Mesodermal cell (in vitro differentiated cells): ENCODE results near the gene PTPN1.

ENCODE experiments used
- H3K27ac ChIP-seq: 2 replicates; pipeline ENCODE4 v1.7.0; 2013; ENCODE audit warnings: mild to moderate bottlenecking, low read depth, low read length, moderate library complexity; ENCODE audit not compliant: severe bottlenecking
- H3K36me3 ChIP-seq: 2 replicates; pipeline ENCODE4 v1.7.1; 2013; ENCODE audit warnings: mild to moderate bottlenecking, low read length, moderate library complexity; ENCODE audit not compliant: control insufficient read depth, insufficient read depth
- H3K4me1 ChIP-seq: one replicate; pipeline ENCODE4 v1.7.1; 2013; ENCODE audit warnings: mild to moderate bottlenecking, low read length; ENCODE audit not compliant: insufficient read depth, control insufficient read depth, poor library complexity, severe bottlenecking
- H3K4me3 ChIP-seq: 2 replicates; pipeline ENCODE4 v1.7.0; 2013; ENCODE audit warnings: low read length, control low read depth, mild to moderate bottlenecking; ENCODE audit not compliant: insufficient read depth, poor library complexity, severe bottlenecking; ENCODE audit errors: extremely low read depth
- H3K9me3 ChIP-seq: 2 replicates; pipeline ENCODE4 v1.7.1; 2013; ENCODE audit warnings: mild to moderate bottlenecking, low read length, moderate library complexity; ENCODE audit not compliant: control insufficient read depth
- WGBS, 2 experiments: methylation state at CpG; one replicate each; pipeline ENCODE4 v1.1.5; 2013; ENCODE audit warnings: missing lambda C conversion rate in 2 of 2; ENCODE audit not compliant: insufficient coverage in 2 of 2; 5-methylcytosine and 5-hydroxymethylcytosine counted together

Gene PTPN1

GRCh38 chr20:50571466-50571865 is 61.3 kb downstream of the PTPN1 start:
- Histone ChIP-seq H3K4me3 (no peak overlapping the region), H3K36me3 (peaks cover 81% of the 10 kb centered on the region), H3K27ac (no peak overlapping the region), H3K9me3 (no peaks in the 10 kb centered on the region), H3K4me1 (peaks cover 15% of the 10 kb centered on the region)
- WGBS, 2 experiments: 90% methylated on average over 2 of the region's 2 CpGs; no CpG with 5 or more reads in 1 of the 2 experiments

GRCh38 chr20:50572938-50573777 is 63.0 kb downstream of the PTPN1 start:
- no peaks in the 10 kb centered on the region for H3K9me3 ChIP-seq
- H3K4me1 ChIP-seq: peaks cover 15% of the 10 kb centered on the region
- peaks cover 82% of the 10 kb centered on the region for H3K36me3 ChIP-seq
- H3K27ac ChIP-seq: no peak overlapping the region
- H3K4me3 ChIP-seq: no peak overlapping the region
- WGBS, 2 experiments: 80 to 86% methylated on average over 5 to 6 of the region's 6 CpGs

- WGBS, 2 experiments: 89 to 92% methylated on average over 7 to 8 of the region's 9 CpGs
- H3K9me3 ChIP-seq: no peaks in the 10 kb centered on the region
- H3K36me3 ChIP-seq: peaks cover 82% of the 10 kb centered on the region
- H3K4me3 ChIP-seq: no peak overlapping the region
- peaks cover 15% of the 10 kb centered on the region for H3K4me1 ChIP-seq
- no peak overlapping the region for H3K27ac ChIP-seq
Observed at GRCh38 chr20:50574108-50574507, 63.9 kb downstream of the PTPN1 start.

DNA sequence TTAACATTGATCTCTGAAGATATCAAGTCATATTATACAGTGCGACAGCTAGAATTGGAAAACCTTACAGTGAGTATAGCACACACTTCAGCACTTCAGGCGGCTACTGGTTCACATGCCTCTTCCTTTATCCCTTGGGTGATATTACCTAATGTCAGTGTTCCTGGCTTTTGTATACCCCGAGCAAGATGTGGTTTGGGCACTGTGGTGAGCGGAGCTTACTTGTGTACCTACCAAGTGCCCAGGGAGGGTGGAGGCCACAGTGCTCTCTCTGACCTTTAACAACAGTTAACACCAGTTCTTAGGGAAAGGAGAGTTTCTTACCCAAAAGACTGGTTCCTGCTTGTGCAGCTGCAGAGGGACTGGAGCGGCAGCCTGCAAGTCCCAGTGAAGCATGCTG is 64.4 kb downstream of the PTPN1 start:
- H3K4me1 ChIP-seq: peaks cover 13% of the 10 kb centered on the region

GRCh38 chr20:50575865-50576720 is 65.9 kb downstream of the PTPN1 start:
- H3K9me3 ChIP-seq: no peaks in the 10 kb centered on the region
- no peak overlapping the region for H3K27ac ChIP-seq
- H3K4me3 ChIP-seq: no peak overlapping the region
- no peaks in the 10 kb centered on the region for H3K4me1 ChIP-seq
- peaks cover 88% of the 10 kb centered on the region for H3K36me3 ChIP-seq
- WGBS, 2 experiments: 77 to 90% methylated on average over 8 to 9 of the region's 12 CpGs

More for the DNA sequence above, 64.4 kb downstream of the PTPN1 start:
- Histone ChIP-seq H3K36me3 (peaks cover 84% of the 10 kb centered on the region), H3K27ac (no peak overlapping the region), H3K4me3 (no peak overlapping the region), H3K9me3 (no peaks in the 10 kb centered on the region)
- 96 to 100% methylated on average over 2 to 3 of the region's 5 CpGs for WGBS, 2 experiments

GRCh38 chr20:50577175-50578018 is 67.2 kb downstream of the PTPN1 start:
- Histone ChIP-seq H3K36me3 (peaks cover 88% of the 10 kb centered on the region), H3K9me3 (no peaks in the 10 kb centered on the region), H3K4me1 (no peaks in the 10 kb centered on the region), H3K4me3 (no peak overlapping the region), H3K27ac (no peak overlapping the region)
- WGBS, 2 experiments: 95 to 98% methylated on average over 15 to 17 of the region's 17 CpGs

DNA sequence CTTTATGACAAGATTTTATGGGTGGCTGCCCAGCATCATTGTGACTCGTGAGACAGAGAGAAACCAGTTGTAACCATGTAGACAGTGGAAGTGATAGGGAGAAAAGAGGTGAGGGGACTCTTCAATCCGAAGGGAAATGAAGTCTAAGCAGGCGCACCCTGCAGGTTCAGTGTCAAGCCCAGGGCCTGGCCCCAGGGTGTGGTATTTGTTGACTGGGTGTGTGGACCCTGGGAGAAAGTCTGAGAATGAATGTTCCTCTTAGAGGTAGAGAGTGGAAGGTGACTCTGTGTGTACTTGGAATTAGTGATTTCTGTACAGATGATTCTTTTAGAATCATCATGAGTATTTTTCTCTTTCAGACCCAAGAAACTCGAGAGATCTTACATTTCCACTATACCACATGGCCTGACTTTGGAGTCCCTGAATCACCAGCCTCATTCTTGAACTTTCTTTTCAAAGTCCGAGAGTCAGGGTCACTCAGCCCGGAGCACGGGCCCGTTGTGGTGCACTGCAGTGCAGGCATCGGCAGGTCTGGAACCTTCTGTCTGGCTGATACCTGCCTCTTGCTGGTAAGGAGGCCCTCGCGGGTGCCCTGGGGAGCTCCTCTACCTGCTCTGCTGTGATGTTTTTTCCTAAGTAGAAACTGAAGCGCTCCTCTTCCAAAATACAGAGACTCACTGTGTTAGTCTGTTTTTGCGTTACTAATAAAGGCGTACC is 68.0 kb downstream of the PTPN1 start:
- 89 to 93% methylated on average over 12 to 14 of the region's 14 CpGs for WGBS, 2 experiments
- no peaks in the 10 kb centered on the region for H3K9me3 ChIP-seq
- no peak overlapping the region for H3K4me3 ChIP-seq
- H3K4me1 ChIP-seq: no peaks in the 10 kb centered on the region
- H3K36me3 ChIP-seq: peaks cover 87% of the 10 kb centered on the region
- no peak overlapping the region for H3K27ac ChIP-seq

DNA sequence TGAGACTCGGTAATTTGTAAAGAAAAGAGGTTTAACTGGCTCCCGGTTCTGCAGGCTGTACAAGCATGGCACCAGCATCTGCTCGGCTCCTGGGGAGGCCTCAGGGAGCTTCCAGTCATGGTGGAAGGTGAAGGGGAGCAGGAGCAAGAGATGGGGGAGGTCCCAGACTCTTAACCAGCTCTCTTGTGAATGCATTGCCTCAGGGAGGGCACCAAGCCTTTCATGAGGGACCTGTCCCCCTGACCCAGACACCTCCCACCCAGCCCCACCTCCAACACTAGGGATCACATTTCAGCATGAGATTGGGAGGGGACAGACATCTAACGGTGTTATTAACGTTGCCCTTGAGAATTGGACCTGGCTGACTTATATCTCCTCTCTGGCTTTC is 68.6 kb downstream of the PTPN1 start:
- 90 to 97% methylated on average over 5 of the region's 5 CpGs for WGBS, 2 experiments
- Histone ChIP-seq H3K4me1 (no peaks in the 10 kb centered on the region), H3K36me3 (peaks cover 89% of the 10 kb centered on the region), H3K4me3 (no peak overlapping the region), H3K9me3 (no peaks in the 10 kb centered on the region), H3K27ac (no peak overlapping the region)

- no peaks in the 10 kb centered on the region for H3K9me3 ChIP-seq
- H3K27ac ChIP-seq: no peak overlapping the region
- no peak overlapping the region for H3K4me3 ChIP-seq
- H3K36me3 ChIP-seq: peaks cover 92% of the 10 kb centered on the region
- WGBS, 2 experiments: 85 to 96% methylated on average over 8 to 9 of the region's 10 CpGs
- H3K4me1 ChIP-seq: no peaks in the 10 kb centered on the region
Observed at GRCh38 chr20:50579511-50579910, 69.3 kb downstream of the PTPN1 start.
